ENCODE data around the gene GRK1.

DNA sequence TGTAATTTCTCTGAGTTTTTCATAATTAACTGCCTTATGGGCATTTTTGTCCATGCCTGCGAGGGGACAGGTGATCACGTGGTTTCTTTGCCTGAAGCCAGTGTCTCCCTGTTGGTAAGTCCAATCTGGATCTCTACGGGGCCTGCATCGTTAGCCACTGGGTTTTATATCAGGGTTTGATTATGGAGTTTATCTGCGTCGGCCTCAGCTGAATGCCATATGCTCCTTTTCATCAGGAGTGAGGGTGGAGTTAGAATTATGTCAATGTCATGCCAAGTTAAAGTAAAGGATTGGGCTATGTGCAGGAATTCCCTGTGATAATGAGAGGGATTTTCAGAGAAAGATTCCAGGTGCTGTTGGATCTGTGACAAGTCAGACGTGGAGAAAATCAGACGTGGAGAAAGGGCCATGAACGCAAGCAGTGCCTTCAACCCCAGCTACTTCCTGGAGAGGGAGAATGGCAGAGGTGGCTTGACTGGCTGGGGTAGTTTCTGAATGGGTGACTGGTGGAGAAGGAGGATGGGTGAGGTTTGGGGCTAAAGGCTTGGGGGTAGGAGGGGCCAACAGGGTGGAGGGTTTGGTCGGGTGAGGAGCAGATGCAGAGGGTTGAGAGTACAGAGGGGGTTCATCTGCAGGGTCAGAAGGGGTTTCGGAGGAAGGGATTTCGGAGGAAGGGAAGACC lies 116.3 kb downstream of the GRK1 start:
- TF ChIP-seq, protein P1, sequence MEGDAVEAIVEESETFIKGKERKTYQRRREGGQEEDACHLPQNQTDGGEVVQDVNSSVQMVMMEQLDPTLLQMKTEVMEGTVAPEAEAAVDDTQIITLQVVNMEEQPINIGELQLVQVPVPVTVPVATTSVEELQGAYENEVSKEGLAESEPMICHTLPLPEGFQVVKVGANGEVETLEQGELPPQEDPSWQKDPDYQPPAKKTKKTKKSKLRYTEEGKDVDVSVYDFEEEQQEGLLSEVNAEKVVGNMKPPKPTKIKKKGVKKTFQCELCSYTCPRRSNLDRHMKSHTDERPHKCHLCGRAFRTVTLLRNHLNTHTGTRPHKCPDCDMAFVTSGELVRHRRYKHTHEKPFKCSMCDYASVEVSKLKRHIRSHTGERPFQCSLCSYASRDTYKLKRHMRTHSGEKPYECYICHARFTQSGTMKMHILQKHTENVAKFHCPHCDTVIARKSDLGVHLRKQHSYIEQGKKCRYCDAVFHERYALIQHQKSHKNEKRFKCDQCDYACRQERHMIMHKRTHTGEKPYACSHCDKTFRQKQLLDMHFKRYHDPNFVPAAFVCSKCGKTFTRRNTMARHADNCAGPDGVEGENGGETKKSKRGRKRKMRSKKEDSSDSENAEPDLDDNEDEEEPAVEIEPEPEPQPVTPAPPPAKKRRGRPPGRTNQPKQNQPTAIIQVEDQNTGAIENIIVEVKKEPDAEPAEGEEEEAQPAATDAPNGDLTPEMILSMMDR (IDR thresholded peaks at IDR 0.05) = no peak
- TF ChIP-seq POLR2A (IDR thresholded peaks at IDR 0.05) = no peak

Measured in Peyer's patch (tissue), 4 donors.